Astrocyte (in vitro differentiated cells and primary cell): ENCODE results near the gene BOD1.

Experiments used
- EZH2 ChIP-seq: IDR thresholded peaks from 2 replicates; pipeline ENCODE4 v1.6.1; 2012; ENCODE audit warnings: mild to moderate bottlenecking, low read length, inconsistent platforms; ENCODE audit not compliant: insufficient read depth
- TF ChIP-seq, protein P1 (sequence below): IDR thresholded peaks from 2 replicates; pipeline ENCODE4 v1.5.1; 2011; ENCODE audit warnings: low read depth, mild to moderate bottlenecking, inconsistent platforms, low read length, moderate library complexity; ENCODE audit not compliant: insufficient read depth

DNA sequence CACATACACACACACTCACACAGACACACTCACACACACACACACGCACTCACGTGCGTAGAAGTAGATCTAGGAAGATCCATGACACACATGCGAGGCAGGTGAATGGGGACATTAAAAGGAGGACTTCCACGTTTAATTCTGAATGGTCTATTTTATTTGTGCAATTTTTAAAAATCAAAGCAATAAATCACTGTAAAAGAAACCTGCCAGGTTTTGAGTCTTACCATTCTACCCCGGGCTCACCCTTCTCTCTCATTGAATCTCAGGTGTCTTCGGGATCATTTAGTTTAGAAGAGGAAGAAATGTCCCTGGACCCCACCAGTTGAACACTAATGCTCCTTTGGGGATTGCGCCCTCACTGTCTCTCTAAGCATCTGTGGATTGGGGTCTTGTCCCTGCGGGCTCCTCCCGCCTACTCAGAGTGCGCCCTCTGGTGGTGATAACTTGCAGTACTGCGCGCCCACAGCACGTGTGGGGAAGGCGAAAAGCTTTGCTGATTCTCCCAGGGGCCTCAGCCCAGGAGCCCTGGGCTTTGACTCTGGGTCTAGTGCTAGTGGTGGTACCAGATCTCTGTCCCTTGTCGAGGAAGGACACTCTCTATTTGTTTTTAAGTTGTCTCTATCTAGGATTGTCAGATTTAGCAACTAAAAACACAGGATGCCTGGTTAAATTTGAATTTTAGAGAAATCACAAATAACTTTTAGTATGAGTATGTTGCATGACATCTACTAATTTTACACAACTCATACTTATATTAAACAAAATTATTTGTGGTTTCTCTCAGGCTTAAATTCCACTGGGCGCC is 34.8 kb downstream of the BOD1 start:
- no peak for TF ChIP-seq EZH2
- TF ChIP-seq, protein P1, sequence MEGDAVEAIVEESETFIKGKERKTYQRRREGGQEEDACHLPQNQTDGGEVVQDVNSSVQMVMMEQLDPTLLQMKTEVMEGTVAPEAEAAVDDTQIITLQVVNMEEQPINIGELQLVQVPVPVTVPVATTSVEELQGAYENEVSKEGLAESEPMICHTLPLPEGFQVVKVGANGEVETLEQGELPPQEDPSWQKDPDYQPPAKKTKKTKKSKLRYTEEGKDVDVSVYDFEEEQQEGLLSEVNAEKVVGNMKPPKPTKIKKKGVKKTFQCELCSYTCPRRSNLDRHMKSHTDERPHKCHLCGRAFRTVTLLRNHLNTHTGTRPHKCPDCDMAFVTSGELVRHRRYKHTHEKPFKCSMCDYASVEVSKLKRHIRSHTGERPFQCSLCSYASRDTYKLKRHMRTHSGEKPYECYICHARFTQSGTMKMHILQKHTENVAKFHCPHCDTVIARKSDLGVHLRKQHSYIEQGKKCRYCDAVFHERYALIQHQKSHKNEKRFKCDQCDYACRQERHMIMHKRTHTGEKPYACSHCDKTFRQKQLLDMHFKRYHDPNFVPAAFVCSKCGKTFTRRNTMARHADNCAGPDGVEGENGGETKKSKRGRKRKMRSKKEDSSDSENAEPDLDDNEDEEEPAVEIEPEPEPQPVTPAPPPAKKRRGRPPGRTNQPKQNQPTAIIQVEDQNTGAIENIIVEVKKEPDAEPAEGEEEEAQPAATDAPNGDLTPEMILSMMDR = peak; percentile 64
